HG02798 (cell line): ENCODE measurements around the gene NXNL2.

Experiments used
- ATAC-seq: cut with Tn5 transposase; IDR thresholded peaks from one replicate; pipeline ENCODE4 v1.9.1; 2021; ENCODE audit warnings: mild to moderate bottlenecking; ENCODE audit not compliant: unreplicated experiment, poor library complexity

Gene NXNL2

DNA sequence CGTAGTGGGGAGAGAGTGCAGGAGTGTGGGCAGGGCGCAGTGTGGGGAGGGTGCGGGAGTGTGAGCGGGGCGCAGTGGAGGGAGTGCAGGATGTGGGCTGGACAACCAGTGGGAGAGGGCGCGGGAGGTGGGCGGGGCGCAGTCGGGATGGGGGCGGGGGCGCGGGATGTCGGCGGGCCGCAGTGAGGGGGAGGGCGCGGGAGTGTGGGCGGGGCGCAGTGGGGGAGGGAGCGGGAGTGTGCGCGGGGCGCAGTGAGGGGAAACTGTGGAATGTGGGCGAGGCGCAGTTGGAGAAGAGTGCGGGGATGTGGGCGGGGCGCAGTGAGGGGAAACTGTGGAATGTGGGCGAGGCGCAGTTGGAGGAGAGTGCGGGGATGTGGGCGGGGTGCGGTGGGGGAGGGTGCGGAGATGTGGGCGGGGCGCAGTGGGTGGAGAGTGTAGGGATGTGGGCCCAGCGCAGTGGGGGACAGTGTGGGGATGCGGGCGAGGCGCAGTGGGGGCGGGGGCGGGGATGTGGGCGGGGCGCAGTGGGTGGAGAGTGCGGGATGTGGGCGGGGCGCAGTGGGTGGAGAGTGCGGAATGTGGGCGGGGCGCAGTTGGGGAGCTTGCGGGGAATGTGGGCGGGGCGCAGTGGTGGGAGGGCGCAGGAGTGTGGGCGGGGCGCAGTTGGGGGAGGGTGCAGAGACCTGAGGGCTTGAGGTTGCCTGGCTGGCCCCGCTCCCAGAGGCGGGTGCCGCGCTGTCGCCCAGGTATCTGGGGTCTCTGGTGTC, at the start of gene NXNL2:
TSS of gene NXNL2 (plus strand) at position 723 of the 770 bp plus-strand sequence. CDS start 257 bp downstream, outside the sequence.
- no peak for ATAC-seq

DNA sequence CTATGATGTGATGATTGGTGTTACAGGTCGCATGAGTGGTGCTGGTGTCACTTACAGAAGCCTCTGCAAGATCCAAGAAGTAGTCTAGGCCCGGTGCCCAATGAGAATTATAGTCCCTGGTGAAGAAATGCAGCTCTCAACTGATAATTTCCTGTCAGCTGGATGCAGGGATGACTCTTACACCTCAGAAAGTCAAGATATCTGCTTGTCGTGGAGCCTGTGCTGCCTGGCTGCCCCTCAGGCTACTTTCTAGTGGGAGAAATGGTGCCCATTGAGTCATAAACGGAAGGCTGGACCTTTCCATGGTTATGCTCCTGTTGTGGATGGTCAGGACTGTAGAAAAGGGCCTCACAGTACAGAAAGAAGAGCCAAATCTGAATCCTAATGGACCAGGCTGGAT, 46.8 kb upstream of the NXNL2 start:
- ATAC-seq = no peak

DNA sequence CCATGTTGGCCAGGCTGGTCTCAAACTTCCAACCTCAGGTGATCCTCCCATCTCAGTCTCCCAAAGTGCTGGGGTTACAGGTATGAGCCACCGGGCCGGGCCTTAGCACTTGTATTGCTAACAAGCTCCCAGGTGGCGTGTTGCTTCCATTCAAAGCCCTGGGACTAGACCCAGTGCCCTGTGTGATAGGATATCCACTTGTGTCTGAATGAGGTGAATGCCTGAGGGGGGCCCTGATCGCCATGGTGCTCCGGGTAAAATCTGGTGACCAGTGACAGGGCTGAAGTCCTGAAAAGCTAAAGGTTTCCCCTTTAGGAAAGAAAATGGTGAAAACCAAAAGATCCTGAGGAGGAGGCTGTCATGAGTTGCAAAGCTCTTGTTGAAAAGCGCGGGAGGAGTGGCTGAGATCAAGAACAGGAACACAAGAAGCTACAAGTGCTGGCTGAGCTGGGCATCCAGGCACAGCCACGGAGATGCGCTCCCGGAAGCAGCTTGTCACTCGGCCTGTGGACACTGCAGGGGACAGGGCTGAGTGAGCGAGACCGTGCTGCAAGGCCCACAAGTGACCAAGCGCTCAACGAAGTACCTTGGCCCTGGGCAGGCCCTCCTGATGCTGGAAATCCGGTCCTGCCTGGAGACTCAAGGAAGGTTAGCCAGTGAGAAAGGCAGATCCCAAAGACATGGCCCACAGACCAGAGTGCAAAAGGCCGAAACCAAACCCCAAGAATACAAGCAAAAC, 39.8 kb upstream of the NXNL2 start:
- ATAC-seq = no peak

DNA sequence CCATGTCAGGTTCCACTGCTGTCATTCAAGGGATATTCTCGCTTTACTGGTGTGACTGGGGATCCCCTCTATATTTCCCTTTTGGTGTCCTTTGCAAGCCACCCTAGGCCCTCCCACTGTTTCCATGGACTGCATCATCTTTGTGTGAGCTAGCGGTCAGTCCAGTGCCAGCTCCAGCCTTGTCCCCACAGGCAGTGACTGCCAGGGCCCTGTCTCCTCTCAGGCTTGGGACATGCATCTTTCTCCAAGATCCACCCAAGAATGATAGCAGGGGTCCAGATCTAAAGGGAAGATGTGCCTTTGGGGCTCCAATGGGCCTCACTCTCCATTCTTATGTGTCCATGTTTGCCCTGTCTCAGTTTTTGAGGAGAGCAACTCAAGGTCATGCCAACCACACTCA, 37.8 kb upstream of the NXNL2 start:
- no peak for ATAC-seq

DNA sequence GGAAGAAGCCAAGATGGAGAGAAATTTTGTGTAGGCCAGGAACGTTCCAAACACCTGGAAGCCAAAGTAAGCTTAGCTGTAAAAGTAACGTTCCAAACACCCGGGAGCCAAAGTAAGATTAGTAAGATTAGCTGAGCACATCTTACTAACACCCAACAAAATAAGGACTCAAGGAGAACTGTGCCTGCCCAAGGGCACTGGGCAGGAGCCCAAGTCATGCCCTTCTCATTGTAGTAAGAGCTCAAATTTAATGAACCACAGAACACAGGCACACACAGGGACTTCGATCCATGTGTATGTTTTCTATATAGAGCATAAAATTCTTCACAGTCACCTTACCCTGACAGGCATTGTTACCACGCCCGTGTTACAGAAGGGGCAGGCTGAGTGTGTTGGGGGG, 36.1 kb upstream of the NXNL2 start:
- ATAC-seq = no peak

DNA sequence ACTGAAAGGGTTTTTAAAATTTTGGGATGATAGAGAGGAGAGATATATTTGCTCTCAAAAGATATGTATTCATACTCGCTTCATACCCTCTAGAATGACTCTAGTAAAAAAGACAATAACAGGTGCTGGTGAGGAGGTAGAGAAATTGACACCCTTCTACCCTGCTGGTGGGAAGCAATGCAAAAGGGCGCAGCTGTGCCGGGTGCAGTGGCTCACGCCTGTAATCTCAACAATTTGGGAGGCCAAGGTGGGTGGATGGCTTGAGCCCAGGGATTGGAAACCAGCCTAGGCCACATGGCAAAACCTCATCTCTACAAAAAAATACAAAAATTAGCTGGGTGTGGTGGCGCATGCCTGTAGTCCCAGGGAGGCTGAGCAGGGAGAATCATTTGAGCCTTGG, 33.9 kb upstream of the NXNL2 start:
- ATAC-seq = no peak

DNA sequence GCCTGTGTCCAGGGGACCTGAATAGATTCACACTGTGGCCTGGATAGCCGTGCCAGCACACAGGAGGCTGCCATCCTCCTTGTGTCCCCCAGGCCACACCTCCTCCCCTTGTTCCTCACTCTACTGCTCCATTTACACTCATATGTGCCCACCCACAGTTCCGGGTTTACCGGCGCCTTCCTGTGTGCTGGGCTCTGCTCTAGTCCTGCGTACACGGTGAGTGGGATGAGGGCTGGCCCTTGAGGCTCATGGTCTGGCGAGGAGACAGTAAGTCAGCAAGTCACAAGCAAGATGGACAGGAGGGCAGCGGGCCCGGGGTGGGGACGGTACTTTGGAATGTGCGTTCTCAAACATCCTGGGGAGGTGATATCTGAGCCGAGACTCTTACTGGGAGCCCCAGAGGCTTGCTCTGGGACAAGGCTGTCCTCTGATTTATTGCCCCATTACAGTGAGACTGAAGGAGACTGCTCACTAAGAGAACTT, 32.4 kb upstream of the NXNL2 start:
- ATAC-seq = no peak

DNA sequence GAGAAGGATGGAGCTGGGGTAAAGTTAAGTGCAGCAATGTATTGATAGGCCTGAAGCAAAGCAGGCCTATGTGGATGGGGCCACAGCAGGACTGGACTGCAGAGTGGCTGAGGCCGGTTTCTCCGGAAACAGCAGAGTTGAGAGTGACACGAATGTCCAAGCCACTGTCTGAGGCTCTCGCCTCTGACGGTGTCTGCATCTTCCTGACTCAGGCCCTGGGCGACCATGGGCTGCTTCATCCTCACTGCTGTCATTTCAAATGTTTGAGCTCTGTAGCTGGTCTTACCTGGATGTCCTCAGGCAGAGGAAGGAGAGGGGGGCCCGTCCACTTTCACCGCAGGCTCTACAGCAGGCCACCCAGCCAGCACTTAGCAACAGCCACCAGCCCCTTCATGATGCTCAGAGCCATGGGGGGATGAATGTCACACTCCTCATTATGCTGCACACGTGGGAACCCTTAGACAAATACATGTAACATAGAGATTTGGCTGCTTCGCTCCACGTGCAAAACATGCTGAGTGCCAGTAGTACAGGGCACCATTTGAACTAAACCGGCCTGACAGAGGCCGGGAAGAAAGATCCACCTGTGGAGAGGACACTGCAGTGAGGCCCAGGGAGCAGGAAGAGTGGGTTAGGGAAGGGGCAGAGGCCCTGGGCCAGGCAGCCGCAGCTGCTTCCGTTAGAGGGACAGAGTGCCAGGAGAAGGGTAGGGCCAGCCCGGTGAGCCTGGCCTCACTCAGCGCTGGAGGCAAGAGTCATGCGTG, 31.7 kb upstream of the NXNL2 start:
- no peak for ATAC-seq

DNA sequence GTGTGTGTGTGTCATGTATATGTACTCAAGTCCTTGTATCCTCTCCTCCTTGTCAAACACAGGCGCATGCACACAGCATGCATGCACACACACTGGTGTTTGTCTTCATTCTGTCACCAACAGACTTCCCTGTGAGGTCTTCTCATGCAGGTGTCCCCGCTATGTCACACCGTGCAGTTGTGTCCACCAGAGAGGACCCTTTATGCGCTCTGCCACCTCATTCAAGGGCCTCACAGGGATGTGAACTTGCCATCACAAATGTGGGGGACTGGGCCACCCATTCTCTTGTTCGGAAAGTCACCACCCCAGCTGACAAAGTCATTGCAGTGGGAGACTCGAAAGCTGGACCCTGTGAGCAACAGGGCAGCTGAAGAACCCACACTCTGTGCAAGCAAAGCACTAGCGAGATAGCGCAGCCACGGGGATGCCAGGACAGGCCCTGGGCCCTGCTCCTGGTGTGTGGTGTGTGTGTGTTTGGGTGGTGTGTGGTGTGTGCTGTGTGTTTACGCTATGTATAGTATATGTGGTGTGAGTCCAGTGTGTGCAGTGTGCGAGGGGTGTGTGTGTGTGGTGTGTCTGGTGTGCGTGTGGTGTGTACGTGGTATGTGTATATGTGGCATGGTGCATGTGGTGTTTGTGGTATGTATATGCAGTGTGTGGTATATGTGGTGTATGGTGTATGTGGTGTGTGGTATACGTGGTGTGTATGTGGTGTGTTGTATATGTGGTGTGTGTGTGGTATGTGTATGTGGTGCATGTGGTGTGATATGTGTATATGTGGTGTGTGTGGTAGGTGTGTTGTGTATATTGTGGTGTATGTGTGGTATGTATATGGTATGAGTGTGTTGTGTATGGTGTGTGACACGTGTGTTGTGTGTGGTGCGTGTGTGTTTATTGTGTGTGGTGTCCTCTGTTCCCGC, 30.9 kb upstream of the NXNL2 start:
- no peak for ATAC-seq

DNA sequence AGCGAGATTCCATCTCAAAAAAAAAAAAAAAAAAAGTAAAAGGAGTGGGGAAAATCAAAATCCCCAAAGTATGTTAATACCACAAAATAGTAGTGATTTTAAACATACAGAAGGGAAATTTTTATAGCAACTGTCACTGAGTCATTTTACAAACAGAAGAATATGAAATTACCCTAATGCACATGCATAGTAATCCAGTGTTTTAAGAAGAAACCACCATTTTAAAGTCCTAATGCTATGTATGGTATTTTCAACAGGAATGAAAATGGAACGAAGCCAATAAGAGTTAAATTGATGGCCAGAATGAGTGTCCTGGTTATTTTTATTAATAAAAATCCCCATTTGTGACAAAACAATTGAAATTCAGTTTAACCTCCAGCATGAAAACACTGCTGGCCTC, 26.7 kb upstream of the NXNL2 start:
- no peak for ATAC-seq

DNA sequence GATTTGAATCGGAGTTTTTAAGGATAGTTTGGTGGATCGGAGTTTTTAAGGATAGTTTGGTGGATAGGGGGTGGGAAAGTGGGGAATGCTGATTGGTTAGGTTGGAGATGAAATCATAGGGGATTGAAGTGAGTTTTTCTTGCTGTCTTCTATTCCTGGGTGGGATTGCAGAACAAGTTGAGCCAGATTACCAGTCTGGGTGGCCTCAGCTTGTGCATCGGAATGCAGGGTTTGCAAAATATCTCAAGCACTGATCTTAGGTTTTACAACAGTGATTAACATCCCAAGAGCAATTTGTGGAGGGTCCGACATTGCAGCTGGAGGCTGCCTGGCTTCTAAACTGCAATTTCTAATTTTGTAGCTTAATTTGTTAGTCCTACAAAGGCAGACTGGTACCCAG, 23.1 kb upstream of the NXNL2 start:
- no peak for ATAC-seq

DNA sequence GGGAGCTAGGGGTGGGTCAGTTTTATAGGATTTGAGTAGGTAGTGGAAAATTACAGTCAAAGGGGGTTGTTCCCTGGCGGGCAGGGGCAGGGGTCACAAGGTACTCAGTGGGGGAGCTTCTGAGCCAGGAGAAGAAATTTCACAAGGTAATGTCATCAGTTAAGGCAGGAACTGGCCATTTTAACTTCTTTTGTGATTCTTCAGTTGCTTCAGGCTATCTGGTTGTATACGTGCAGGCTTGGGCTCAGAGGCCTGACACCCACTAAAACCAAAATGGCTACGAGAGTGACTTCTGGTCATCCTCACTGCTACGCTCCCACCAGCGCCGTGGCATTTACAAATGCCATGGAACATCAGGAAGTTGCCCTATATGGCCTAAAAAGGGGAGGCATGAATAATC, 20.7 kb upstream of the NXNL2 start:
- ATAC-seq = no peak

DNA sequence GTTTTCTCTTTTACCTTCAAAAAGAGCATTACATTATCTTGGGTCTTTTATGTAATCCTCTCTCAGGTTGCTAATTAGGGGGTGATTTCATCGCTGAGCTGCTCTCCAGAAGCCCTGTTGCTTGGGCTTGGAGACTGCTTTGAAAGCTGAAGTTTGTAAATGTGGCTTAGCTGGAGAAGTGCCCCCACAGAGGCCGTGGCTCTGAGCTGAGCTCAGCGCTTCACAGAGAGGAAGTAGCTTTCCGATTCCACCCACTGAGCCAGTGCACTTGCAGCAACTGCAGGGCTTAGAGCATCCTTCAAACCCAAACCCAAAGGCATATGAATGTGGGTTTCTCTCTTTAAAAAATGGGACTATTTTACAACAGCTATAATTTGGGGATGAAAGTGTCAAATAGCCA, 13.7 kb upstream of the NXNL2 start:
- ATAC-seq = no peak

DNA sequence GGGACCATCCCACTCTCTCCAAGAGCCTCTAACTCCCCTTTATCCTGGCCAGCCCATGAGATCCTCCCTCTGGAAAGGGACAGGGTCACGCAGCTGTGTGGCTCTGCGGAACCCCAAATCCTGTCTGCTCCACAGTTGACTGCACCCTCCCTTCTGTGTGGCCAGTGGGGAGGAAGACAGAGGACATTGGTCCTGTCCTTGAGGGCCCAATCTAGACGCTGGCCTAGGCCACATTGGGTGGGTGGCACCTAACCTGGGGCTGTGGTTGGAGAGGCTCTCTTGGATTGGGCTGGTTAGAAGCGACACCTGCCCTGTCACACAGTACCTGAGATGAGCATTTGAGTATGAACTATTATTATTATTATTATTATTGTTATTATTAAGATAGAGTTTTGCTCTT, 12.6 kb upstream of the NXNL2 start:
- no peak for ATAC-seq

DNA sequence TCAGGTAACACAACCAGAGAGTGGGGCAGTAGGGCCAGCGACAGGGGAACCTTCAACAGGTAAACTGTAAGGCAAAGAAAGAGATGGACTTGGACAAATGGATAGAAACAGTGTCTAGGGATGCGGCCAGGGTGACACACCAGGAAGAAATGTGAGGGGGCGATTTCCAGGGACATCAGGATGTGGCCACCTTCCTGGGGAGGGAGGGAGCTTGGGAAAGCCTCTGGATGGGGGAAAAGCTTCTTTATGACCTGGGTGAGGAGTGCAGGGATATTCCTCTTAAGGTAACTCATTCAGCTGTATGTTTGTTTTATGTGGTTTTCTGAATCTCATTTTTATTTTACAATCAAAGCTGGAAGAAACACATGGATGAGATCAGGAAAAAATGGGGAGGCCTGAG, 11.9 kb upstream of the NXNL2 start:
- ATAC-seq = no peak

DNA sequence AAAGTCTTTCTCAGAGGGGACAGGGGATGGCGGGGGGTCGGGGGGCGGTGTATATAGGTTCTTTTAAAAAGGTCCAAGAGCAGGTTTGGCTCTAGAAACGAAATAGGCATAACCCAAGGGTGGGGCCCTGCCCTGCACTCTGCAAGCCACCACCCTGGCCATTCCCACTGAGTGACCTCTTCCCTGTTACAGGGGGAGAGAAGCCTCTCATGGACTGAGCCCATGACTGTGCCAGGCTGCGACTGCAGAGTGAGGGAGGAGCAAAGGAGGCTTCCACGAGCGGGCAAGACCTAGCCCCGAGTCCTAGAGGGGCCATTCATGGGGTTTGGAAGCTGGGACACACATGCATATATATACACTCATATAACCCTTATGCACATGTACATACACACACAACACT, 10.1 kb upstream of the NXNL2 start:
- ATAC-seq = no peak

DNA sequence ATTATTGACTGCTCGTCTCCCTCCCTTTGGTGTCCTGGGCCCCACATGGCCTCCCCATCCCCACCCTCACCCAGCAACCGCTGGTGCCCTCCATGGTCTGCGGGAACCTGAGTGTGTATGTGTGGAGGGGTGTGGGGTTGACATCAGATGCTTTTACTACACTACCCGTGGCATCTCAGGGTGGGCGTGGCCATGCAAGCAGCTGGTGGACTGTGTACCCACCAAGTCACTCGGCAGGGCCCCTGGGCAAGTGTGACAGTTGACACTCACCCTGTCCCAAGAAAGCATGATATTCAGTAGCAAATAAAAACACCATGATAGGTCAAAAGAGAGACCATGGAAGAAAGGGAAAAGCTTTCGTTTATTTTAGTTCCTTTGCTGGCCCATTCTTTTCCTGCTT, 7.4 kb upstream of the NXNL2 start:
- no peak for ATAC-seq

DNA sequence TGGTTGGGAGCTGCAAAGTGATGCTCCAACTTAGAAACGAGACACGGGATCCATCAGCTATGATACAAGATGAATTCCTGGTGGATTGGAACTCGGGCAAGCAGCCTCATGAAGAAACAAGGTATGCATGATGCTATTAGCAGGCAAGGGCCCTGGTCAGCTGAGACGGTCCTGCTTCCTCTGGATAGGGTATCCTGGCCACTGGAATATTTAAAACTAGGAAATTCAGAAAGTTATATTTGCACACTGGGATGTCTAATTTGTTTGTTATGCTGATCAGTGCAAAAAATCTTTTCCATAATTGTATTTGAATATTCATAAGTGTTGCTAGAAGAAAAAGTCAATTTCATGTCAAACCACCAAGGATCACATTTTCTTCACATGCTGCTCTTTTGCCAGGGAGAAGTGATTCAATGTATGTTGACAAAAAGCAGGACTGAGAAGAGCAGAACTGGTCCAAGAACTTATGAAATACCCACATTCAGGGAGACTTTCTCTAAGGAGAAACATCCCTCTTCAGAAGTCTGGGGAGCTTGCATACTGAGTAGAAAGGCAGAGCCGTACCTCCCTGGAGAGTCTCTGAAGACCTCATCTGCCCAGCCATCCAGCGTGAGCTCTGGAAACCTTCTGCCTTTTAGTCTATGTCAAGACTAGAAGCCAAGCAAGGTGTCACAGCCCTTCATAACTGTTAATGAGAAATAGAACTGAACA, 6.7 kb upstream of the NXNL2 start:
- ATAC-seq = no peak

DNA sequence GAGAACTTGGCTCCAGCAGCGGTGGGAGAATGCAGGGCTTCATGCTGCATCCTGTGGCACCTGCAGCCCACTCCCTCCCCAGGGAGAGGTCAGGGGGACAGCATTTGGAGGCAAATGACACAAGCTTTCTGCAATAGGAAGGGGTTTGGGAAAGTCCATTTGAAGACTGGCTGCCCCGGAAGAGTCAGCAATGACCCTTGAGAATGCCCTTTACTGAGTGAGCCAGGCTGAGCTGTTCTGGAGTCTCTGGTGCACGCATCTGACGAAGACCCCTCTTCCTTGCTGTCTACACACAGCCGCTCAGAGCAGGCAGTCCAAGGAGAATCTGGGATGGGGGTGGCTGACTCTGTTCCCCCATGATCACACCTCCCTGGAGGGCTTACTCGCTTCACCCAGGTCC, 5.5 kb upstream of the NXNL2 start:
- ATAC-seq = no peak
